ENCODE data around the gene IKZF2. TPM values are rescaled to one million over a fixed set of nuclear protein-coding genes. Genes with fewer than 3 reads are reported as not detected.

The IKZF2 gene
- total RNA-seq, 1 experiment from 2014 or later, result 8.8 TPM

- ChIA-PET CTCF (no interaction called here), POLR2A (no interaction called here)
- Mint-ChIP-seq H3K36me3 (ENCODE audit: insufficient read depth, unreplicated experiment) (peaks cover 30% of the 10 kb centered on the region), H3K27me3 (ENCODE audit: insufficient read depth, unreplicated experiment) (no peaks in the 10 kb centered on the region), H3K27ac (ENCODE audit: low read depth, unreplicated experiment) (no peak overlapping the region), H3K9me3 (ENCODE audit: unreplicated experiment) (no peaks in the 10 kb centered on the region), H3K4me3 (ENCODE audit: unreplicated experiment) (no peak overlapping the region), H3K4me1 (ENCODE audit: insufficient read depth, unreplicated experiment) (peaks cover 11% of the 10 kb centered on the region)
- no peak for TF ChIP-seq CTCF (IDR thresholded peaks at IDR 0.05; ENCODE audit: unreplicated experiment)
- BruUV-seq (replicated peaks), result no TSS peak
- intact Hi-C loops (cut with micrococcal nuclease), result no loop called here
- DNase-seq (ENCODE audit: unreplicated experiment), result no peak
Measured at GRCh38 chr2:213020268-213020667, 131.1 kb downstream of the IKZF2 start.

- peaks cover 11% of the 10 kb centered on the region for H3K4me1 Mint-ChIP-seq (ENCODE audit: insufficient read depth, unreplicated experiment)
- intact Hi-C loops (cut with micrococcal nuclease), result no loop called here
- peaks cover 30% of the 10 kb centered on the region for H3K36me3 Mint-ChIP-seq (ENCODE audit: insufficient read depth, unreplicated experiment)
- POLR2A ChIA-PET, result no interaction called here
- no peaks in the 10 kb centered on the region for H3K27me3 Mint-ChIP-seq (ENCODE audit: insufficient read depth, unreplicated experiment)
- no peak for DNase-seq (ENCODE audit: unreplicated experiment)
- no peak overlapping the region for H3K4me3 Mint-ChIP-seq (ENCODE audit: unreplicated experiment)
- no peaks in the 10 kb centered on the region for H3K9me3 Mint-ChIP-seq (ENCODE audit: unreplicated experiment)
- H3K27ac Mint-ChIP-seq (ENCODE audit: low read depth, unreplicated experiment), result no peak overlapping the region
- CTCF ChIA-PET, result interaction anchor here (0.6 kb wide), 2 partner anchors 130 to 331 kb away, joined by 3 read pairs; no protein-coding TSS in a partner anchor
- no TSS peak for BruUV-seq (replicated peaks)
- TF ChIP-seq CTCF (IDR thresholded peaks at IDR 0.05; ENCODE audit: unreplicated experiment), result no peak
Measured at GRCh38 chr2:213019368-213019767, 132.0 kb downstream of the IKZF2 start.

- POLR2A ChIA-PET, result no interaction called here
- no peak overlapping the region for H3K4me3 Mint-ChIP-seq (ENCODE audit: unreplicated experiment)
- H3K27me3 Mint-ChIP-seq (ENCODE audit: insufficient read depth, unreplicated experiment), result no peaks in the 10 kb centered on the region
- no TSS peak for BruUV-seq (replicated peaks)
- H3K9me3 Mint-ChIP-seq (ENCODE audit: unreplicated experiment), result no peaks in the 10 kb centered on the region
- H3K27ac Mint-ChIP-seq (ENCODE audit: low read depth, unreplicated experiment), result no peak overlapping the region
- CTCF ChIA-PET, result interaction anchor here (0.6 to 1.2 kb wide), 3 partner anchors 13 to 28 kb away, joined by 3 to 4 read pairs (median 3); no protein-coding TSS in a partner anchor
- intact Hi-C loops (cut with micrococcal nuclease), result no loop called here
- no peak for DNase-seq (ENCODE audit: unreplicated experiment)
- peaks cover 30% of the 10 kb centered on the region for H3K36me3 Mint-ChIP-seq (ENCODE audit: insufficient read depth, unreplicated experiment)
- TF ChIP-seq CTCF (IDR thresholded peaks at IDR 0.05; ENCODE audit: unreplicated experiment), result no peak
- peaks cover 11% of the 10 kb centered on the region for H3K4me1 Mint-ChIP-seq (ENCODE audit: insufficient read depth, unreplicated experiment)
Measured at GRCh38 chr2:213018340-213018901, 133.0 kb downstream of the IKZF2 start.

GRCh38 chr2:213017404-213017803 lies 134.0 kb downstream of the IKZF2 start:
- no peak for TF ChIP-seq CTCF (IDR thresholded peaks at IDR 0.05; ENCODE audit: unreplicated experiment)
- DNase-seq (ENCODE audit: unreplicated experiment), result no peak
- CTCF ChIA-PET, result interaction anchor here (0.7 kb wide), 2 partner anchors 489 to 1087 kb away, joined by 3 read pairs; no protein-coding TSS in a partner anchor
- peaks cover 31% of the 10 kb centered on the region for H3K36me3 Mint-ChIP-seq (ENCODE audit: insufficient read depth, unreplicated experiment)
- H3K4me3 Mint-ChIP-seq (ENCODE audit: unreplicated experiment), result no peak overlapping the region
- peaks cover 9% of the 10 kb centered on the region for H3K4me1 Mint-ChIP-seq (ENCODE audit: insufficient read depth, unreplicated experiment)
- no peaks in the 10 kb centered on the region for H3K9me3 Mint-ChIP-seq (ENCODE audit: unreplicated experiment)
- H3K27ac Mint-ChIP-seq (ENCODE audit: low read depth, unreplicated experiment), result no peak overlapping the region
- no peaks in the 10 kb centered on the region for H3K27me3 Mint-ChIP-seq (ENCODE audit: insufficient read depth, unreplicated experiment)
- no TSS peak for BruUV-seq (replicated peaks)
- intact Hi-C loops (cut with micrococcal nuclease), result no loop called here
- POLR2A ChIA-PET, result no interaction called here
